Stimulated activated CD4-positive, alpha-beta T cell treated with anti-CD3 and anti-CD28 coated beads, Interleukin-2, amount 100 ng/mL, for 4 hours (primary cell): ENCODE measurements around the gene FAM170B.

Experiments used
- DNase-seq: peaks from one replicate; pipeline ENCODE4 v3.0.0-alpha.2; 2020; ENCODE audit warnings: low read depth

The FAM170B gene

GRCh38 chr10:49133706-49134248 lies at the start of gene FAM170B:
FAM170B (minus strand) TSS chr10:49134021; CDS start chr10:49133918, 103 bp downstream.
- no peak for DNase-seq

GRCh38 chr10:49182776-49183175 lies 49.0 kb upstream of the FAM170B start:
- no peak for DNase-seq

- no peak for DNase-seq
These were observed 46.6 kb upstream of the FAM170B start for GRCh38 chr10:49180444-49180860.

GRCh38 chr10:49179699-49180443 lies 46.0 kb upstream of the FAM170B start:
- no peak for DNase-seq

- DNase-seq, result no peak
These were observed 45.0 kb upstream of the FAM170B start for GRCh38 chr10:49178489-49179471.

- DNase-seq, result peak; percentile 9
These were observed 43.9 kb upstream of the FAM170B start for GRCh38 chr10:49177391-49178355.

GRCh38 chr10:49176310-49177268 lies 42.8 kb upstream of the FAM170B start:
- no peak for DNase-seq

GRCh38 chr10:49175587-49176309 lies 41.9 kb upstream of the FAM170B start:
- DNase-seq, result no peak

GRCh38 chr10:49174926-49175500 lies 41.2 kb upstream of the FAM170B start:
- DNase-seq, result no peak

- no peak for DNase-seq
These were observed 40.6 kb upstream of the FAM170B start for GRCh38 chr10:49174261-49174925.

- no peak for DNase-seq
These were observed 40.0 kb upstream of the FAM170B start for GRCh38 chr10:49173853-49174252.

- DNase-seq, result no peak
These were observed 39.5 kb upstream of the FAM170B start for GRCh38 chr10:49173201-49173772.

GRCh38 chr10:49172777-49173132 lies 38.9 kb upstream of the FAM170B start:
- DNase-seq, result no peak

- DNase-seq, result no peak
These were observed 38.4 kb upstream of the FAM170B start for GRCh38 chr10:49172061-49172776.

- DNase-seq, result no peak
These were observed 37.7 kb upstream of the FAM170B start for GRCh38 chr10:49171326-49172060.

GRCh38 chr10:49170632-49171325 lies 37.0 kb upstream of the FAM170B start:
- no peak for DNase-seq
